CD1c-positive myeloid dendritic cell (primary cell): ENCODE measurements around the gene C19orf18.
A peak's percentile ranks its signal among the peaks of the same experiment; 100 is the strongest.
"Not testable (repeated sequence)": the region's sequence is repeated elsewhere in the genome, so short reads cannot be mapped to it uniquely, and the experiment has no call there.

Experiments used
- DNase-seq: peaks from one replicate; pipeline ENCODE4 v3.0.0-alpha.2; 2016; ENCODE audit errors: extremely low spot score

The C19orf18 gene

DNA sequence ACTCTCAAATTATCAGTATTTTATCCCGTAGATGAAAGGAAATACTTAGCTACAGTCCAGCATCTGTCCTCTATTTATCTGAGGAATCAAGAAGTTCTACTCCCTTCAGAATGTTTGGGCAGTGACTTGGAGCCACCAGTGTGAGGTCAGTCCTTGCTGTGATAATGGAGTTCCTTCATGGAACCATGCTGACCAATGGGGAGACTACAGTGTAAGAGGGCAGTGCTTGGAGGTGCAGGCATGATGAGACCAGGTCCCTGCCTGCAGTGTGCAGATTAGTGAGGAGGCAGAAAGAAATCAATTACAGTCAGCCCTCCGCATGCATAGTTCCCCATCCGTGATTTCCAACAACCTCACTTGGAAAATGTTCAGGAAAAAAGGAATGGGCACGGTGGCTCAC is at the start of gene C19orf18:
TSS of gene C19orf18 (minus strand) at position 101 of the 400 bp plus-strand sequence. CDS start 102 bp downstream, outside the sequence.
- DNase-seq = no peak

DNA sequence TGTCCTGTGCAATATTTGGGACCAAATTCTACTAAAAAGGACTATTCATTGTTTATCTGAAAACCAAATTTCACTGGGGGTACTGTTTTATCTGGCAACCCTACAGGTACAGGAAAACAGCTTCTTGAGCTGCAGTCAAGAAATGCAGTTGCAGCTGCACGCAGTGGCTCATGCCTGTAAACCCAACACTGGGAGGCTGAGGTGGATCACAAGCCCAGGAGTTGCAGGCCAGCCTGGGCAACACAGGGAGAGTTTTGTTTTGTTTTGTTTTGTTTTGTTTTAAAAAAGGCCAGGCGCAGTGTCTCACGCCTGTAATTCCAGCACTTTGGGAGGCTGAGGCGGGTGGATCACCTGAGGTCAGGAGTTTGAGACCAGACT is 47.9 kb upstream of the C19orf18 start:
- no peak for DNase-seq

DNA sequence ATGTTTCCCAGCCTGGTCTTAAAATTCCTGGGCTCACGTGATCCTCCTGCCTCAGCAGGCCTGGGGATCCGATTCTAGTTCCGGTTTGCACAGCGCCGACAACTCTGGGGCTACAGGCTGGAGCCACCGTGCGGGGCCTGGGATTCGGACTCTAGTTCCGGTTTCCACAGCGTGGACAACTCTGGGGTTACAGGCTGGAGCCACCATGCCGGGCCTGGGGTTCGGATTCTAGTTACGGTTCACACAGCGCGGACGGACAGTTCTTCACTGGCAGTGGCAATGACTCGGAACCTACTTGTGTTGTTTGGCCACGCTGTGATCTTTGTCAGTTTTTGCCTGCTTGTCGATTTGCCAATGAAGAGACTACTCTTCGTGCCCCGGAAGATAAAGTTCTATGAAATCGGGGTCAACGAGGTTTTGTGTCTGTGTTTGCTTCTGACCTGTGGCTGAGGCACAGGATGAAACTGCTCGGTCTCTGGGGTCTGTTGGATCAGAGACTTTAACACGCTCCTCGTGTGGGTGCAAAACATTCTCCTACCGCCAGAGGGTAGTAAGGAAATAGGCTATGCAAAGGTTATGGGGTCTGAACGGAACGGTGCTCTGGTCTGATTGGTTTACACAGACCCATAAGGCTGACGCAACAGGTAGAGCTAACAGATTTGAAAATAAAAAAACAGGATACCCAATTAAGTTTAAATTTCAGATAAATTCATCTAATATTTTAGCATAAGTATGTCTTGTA is 47.4 kb upstream of the C19orf18 start:
- DNase-seq = peak; percentile 55

DNA sequence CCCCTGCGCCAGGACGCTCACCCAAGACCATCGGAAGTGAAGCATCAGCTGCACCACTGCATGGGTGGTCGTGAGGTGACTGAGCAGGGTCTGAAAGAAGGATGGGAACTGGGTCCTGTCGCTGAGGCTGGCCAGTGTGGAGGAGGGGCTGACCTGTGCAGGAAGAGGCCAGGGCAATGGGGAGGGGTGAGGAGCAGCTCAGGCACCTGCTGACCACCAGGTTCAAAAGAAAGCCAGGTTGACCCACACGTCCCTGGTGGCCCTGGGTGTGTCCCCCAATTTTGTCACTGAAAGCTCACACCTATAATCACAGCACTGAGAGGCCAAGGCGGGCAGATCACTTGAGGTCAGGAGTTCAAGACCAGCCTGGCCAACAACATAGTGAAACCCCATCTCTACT is 45.8 kb upstream of the C19orf18 start:
- no peak for DNase-seq

DNA sequence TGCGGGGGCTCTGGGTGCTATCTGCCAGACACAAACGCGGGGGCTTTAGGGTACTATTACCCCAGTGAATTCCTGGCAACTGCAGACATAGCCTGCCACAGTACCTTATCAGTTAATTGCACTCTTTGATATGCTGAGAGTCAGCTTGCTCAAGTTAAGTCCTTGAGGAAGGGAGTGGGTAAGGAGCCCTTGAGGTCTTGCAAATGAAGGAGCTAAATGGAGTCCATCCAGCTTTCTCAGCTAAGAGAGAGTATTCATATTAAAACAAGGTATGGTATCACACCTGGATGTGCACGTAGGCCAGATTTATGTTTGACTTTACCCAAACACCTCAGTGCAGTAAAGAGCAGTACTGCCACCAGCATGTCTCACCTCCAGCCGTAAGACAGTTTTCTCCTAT is 39.8 kb upstream of the C19orf18 start:
- DNase-seq = no peak

DNA sequence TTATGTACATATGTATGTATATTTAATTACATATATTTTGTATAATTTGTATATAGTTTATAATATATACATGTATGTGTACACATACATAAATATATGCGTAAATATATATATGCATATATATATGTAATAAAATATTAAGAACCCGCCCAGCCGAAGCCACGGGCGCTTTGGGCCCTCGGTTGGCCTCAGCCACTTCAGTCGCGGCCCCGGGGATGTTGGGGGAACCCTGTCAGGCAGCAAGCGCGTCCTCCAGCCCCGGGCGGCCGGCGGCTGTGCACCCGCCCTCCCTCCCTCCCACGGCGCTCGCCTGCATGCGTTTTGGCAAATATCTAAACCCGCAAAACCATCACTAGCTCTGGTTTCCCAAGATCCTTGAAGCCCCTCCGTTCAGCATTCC is 36.2 kb upstream of the C19orf18 start:
- DNase-seq = no peak

DNA sequence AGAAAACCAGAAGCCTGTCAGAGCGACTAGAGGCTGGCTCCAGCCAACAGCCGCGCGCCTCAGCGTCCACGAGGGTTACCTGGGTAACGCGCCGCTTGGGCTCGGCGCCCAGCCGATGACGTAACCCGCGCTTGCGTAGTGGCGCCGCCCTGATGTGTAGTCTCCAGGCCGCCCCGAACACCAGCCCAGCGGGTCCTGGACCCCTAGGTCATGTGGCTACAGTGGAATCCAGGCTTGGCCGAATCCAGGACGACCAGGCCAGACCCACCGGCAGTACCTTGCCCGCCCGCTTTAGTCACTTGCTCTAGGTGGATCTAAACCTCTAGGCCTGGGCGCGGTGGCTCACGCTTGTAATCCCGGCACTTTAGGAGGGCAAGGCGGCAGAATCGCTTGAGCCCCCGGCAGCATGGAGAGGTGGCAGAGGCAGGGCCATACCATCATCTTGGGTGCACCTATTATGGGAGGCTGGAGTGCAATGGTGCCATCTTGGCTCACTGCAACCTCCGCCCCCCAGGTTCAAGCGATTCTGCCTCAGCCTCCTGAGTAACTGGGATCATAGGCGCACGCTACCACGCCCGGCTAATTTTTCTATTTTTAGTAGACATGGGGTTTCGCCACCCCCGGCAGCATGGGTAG is 35.5 kb upstream of the C19orf18 start:
- peak; percentile 75 for DNase-seq

DNA sequence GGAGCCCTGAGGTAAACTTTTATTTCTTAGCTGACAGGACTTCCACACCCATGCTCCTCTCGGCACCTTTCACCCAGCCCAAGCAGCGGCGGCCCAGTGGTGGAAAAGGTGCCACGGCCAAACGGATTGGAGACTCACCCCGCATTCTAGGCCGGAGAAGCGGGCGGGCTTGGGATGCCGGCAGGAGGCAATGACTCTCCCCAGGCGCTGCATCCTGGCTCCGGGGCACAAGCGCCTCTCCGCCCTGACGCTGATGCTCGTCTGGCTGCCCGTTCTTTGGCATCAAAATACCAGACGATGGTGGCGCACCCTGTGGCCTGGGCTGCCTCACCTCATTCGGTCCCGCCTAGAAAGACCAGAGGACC is 34.9 kb upstream of the C19orf18 start:
- DNase-seq = no peak

DNA sequence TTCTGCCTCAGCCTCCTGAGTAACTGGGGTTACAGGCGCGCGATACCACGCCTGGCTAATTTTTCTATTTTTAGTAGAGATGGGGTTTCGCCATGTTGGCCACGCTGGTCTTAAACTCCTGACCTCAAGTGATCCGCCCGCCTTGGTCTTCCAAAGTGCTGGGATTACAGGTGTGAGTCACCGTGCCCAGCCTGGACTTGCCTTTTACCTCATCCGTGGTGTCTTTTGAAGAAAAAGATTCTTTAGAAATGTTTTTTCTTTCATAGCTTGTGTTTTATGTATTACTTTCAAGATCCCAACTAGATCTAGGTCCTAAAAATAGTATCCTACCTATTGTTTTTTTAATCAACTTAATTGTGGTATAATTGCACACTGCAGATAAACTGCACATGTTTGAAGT is 34.5 kb upstream of the C19orf18 start:
- DNase-seq = not testable (repeated sequence)

DNA sequence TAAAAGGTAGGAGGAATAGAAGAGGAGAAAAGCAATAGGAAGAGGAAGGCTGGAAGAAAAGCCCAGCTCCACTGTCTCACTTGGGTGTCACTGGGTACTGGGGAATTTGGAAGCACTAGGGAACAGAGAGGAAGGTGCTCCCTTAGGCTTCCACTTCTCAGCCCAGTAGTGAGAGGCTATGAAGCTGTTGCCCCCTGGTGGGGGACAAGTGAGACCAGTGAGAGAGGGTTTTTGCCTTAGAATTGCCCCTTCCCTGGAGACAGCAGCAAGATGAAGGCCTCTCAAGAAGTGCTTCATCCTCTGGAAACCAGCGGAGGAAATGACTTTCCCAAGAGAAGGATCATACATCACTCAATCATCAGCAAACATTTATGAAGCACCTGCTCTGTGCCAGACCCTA is 33.0 kb upstream of the C19orf18 start:
- DNase-seq = no peak

DNA sequence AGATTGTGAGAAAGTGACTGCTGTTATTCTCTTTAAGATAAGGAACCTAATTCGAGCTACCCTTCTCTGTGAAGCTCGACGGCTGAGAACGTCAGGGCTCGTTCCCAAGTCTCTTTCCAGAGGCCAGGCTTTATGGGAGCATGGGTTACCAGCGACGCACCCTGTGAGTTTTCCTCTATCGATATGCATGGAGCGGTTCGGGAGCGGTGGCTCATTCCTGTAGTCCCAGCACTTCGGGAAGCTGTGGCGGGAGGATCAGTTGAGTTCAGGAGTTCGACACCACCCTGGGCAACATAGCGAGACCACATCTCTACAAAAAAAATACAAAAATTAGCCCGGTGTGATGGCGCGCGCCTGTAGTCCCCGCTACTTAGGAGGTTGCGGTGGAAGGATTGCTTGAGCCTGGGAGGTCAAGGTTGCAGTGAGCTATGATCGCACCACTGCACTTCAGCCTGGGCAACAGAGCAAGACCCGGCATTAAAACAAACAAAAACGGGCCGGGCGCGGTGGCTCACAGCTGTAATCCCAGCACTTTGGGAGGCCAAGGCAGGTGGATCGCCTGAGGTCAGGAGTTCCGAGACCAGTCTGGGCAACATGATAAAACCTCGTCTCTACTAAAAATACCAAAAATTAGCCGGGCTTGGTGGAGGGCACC is 29.0 kb upstream of the C19orf18 start:
- no peak for DNase-seq

DNA sequence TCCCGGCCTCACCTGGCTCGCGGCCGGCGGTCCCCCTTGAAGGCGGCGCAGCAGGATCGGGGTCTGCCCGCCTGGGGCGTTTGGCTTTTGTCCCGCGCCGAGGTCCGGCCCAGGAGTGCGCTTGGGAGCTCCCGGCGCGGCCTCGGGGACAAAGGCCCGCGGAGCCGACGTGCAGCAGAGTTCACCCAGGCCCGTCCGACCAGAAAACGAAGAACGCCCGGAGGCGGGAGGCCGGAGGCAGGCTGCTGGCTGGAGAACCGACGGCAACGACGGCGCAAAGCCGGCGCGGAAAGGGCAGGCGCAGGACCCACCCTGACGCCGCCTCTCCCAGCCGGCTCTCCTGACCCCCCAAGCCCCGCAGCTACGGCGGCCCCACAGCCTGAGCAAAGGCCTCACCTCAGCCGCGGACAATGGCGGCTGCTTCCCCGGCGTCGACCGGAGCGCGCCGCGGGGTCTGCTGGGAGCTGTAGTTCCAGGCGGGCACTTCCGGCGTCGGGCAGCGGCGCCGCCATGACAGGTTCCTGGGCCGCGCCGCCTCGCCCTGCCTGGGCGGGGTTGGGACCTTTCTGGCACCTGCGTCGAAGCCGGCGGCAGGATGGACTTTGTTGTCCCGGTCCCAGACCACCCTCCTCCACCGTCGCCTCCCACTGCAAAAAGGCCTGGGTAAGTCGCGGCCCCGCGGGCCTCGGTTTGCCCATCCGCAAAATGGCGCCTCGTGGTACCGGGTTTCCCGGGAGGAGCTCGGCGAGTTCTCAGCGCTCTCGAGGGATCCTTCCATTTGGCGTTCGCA is 28.2 kb upstream of the C19orf18 start, which contains the start of gene ZNF606:
TSS of gene ZNF606 (minus strand) at position 437 of the 790 bp plus-strand sequence. CDS start 1,501 bp downstream, outside the sequence.
- DNase-seq = peak; percentile 91

DNA sequence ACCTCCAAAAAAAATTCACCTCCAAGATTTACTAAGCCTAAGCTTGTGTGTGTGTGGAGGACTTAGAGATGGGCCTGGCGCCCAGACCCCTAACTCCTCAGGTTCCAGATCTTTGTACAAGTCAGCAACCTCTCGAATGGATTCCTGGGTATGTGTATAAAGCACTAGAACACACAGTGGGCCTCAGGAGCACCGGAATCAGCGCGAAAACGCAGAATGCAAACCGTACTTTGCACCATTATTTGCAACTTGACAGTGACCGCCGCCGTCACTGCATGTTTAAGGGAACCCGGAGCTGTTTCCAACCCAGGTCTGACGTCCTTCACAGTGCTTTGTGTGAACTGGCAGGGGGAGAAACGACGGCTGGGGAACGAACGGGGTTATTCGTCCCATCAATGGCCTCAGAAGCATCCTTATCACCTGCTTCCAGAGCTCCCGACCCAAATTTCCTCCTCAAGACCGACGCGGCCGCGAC is 27.6 kb upstream of the C19orf18 start:
- no peak for DNase-seq

DNA sequence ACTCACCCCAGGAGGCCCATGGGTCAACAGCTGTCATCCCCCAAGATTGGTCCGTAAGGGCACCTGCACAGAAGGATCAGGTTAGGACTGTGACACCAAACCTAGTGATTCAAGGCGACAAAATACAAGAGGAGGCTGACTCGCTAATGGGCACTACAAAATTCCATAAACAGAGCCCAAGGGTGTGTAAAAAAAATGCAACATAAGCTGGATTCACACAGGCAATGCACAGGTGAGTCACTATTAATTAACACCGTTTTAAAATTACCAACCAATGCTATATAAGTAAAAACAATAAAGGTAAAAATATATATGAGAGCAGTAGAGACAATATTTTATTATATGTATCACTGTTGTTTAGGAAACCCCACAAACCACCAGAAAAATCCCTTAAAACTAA is 26.3 kb upstream of the C19orf18 start:
- no peak for DNase-seq

DNA sequence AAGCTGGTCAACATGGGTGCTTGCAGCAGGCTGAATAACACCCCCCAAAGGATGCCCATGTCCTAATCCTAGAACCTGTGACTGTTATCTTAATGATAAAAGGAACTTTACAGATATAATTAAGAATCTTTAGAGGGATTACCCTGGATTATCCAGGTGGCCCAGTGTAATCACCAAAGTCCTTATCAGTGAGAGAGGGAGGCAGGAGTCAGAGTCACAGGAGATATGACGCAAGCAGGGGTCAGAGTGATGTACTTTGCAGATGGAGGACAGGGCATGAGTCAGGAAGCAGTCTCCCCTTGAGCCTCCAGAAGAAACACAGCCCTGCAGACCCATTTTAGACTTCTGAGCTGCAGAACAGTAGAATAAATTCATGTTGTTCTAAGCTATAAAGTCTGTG is 18.5 kb upstream of the C19orf18 start:
- DNase-seq = no peak

DNA sequence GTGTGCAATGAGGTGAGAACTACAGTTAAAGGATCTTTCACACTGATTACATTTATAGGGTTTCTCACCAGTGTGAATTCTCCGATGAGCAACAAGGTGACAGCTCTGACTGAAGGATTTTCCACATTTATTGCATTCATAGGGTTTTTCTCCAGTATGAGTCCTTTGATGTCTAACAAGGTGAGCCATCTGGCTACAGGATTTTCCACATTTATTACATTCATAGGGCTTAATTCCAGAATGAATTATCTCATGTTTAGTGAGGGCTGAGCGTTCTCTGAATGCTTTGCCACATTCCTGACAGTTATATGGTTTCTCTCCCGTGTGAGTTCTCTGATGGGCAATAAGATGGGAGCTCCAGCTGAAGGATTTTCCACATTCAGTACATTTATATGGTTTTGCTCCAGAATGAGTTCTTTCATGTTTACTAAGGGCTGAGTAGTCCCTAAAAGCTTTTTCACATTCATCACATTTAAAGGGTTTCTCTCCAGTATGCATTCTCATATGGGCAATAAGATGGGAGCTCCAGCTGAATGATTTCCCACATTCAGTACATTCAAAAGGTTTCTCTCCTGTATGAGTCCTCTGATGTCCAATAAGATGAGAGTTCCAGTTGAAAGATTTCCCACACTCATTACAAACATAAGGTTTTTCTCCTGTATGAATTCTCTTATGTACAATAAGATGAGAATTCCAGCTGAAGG is 4.4 kb upstream of the C19orf18 start:
- DNase-seq = no peak

DNA sequence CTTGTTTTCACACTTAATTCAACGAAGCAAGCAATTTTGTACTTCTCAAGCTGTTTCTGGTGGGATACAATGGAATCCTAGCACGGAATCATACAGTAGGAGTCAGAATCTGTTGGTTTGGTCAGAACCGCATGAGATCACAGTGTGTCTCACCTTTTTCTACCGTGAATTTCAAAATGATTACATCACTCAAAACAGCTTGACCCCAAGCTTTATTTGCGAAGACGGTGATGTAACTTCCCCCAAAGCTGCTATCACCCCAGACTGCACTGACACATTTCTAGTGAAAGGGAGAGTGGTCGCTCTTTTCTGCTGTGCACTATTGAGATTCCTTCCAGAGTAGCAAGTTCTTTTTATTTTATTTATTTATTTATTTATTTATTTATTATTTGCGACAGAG is 9.6 kb downstream of the C19orf18 start:
- DNase-seq = no peak

DNA sequence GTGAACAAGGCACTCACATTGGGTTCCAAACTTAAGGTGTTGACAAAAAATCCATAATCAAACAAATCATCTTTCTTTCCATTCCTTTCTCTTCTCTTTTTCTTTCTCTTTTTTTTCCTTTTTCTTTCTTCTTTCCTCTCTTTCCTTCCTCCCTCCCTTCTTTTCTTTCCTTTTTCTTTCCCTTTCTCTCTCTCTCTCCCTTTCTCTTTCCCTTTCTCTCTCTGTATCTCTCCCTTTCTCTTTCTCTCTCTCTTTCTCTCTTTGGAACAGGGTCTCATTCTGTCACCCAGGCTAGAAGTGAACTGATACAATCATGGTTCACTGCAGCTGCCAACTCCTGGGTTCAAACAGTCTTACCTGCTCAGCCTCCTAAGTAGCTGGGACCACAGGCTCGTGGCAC is 12.5 kb downstream of the C19orf18 start:
- no peak for DNase-seq

DNA sequence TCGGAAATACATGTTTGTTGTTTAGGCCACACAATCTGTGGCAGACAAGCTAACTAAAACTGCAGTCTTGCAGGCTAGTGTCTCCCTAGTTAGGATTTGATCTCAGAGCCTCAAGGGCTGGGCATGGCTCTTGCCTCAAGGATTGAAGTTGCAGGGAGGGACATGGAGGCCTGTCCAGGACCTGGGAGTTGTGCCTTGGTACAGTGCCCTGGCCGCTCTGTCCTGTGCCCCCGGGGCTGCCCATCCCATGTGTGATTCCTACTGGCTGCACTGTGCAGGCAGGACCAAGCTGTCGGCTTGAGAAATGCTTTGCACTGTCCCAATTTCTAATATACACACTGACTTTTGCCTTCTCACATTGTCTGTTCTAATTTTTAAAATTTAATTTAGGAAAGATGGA is 19.3 kb downstream of the C19orf18 start:
- no peak for DNase-seq

DNA sequence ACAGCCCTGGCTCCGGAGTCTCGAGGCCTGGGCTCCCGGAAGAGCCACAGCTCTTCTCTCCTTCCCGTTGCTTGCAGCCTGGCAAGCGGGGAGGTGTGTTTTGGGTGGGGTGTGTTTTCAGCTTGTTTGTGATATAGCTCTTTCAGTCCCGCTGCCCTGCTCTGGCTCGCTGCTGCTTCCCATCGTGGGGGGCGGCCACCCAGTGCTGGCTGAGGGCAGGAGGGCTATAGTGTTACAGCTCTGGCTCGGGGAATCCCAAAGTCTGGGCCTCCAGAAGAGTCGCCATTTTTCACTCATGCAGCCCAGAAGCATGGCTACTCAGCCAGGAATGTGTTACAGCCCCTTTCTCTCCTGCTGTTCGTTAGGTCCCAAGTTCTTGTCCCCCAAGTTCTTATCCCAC is 24.6 kb downstream of the C19orf18 start:
- no peak for DNase-seq

DNA sequence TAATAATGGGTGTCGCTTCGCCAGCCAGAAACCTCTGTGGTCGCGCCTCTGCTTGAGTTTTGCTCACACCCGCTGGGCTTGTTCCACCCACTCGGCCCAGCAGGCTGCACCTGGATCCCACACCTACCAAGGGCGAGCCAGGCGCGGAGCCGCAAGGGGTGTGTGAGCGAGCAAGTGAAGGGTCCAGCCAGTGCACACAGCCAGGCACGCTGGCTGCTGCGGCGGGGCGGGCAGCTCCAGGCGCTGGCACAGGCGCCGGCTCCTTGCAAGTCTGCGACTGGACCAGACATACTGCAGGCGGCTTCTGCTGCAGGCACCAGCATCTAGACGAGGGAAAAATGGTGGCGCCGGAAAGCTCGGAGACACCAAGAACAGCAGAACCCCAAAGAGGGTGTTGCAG is 25.0 kb downstream of the C19orf18 start:
- DNase-seq = no peak
